ENCODE measurements around the gene GRIK3.

GRIK3 gene

GRCh38 chr1:36961062-36961615 is 73.2 kb downstream of the GRIK3 start:
- no peak for TF ChIP-seq CTCF (IDR thresholded peaks at IDR 0.05; ENCODE audit: insufficient read depth, missing control alignments)
- DNase-seq (ENCODE audit: insufficient read length, low spot score) (no peak), FAIRE-seq (no peak)

GRCh38 chr1:36956570-36956969 is 77.7 kb downstream of the GRIK3 start:
- TF ChIP-seq CTCF (IDR thresholded peaks at IDR 0.05; ENCODE audit: insufficient read depth, missing control alignments): no peak
- no peak for FAIRE-seq
- no peak for DNase-seq (ENCODE audit: insufficient read length, low spot score)

GRCh38 chr1:36955016-36955415 is 79.3 kb downstream of the GRIK3 start:
- FAIRE-seq (no peak), DNase-seq (ENCODE audit: insufficient read length, low spot score) (no peak)

GRCh38 chr1:36953061-36953460 is 81.3 kb downstream of the GRIK3 start:
- FAIRE-seq (no peak), DNase-seq (ENCODE audit: insufficient read length, low spot score) (no peak)
- no peak for TF ChIP-seq CTCF (IDR thresholded peaks at IDR 0.05; ENCODE audit: insufficient read depth, missing control alignments)

More at GRCh38 chr1:36955016-36955415, 79.3 kb downstream of the GRIK3 start:
- TF ChIP-seq CTCF (IDR thresholded peaks at IDR 0.05; ENCODE audit: insufficient read depth, missing control alignments): no peak

GRCh38 chr1:36951761-36952160 is 82.6 kb downstream of the GRIK3 start:
- no peak for TF ChIP-seq CTCF (IDR thresholded peaks at IDR 0.05; ENCODE audit: insufficient read depth, missing control alignments)
- DNase-seq (ENCODE audit: insufficient read length, low spot score) (no peak), FAIRE-seq (no peak)

- TF ChIP-seq CTCF (IDR thresholded peaks at IDR 0.05; ENCODE audit: insufficient read depth, missing control alignments): no peak
- no peak for DNase-seq (ENCODE audit: insufficient read length, low spot score)
- no peak for FAIRE-seq
Observed at GRCh38 chr1:36951292-36951750, 83.0 kb downstream of the GRIK3 start.

GRCh38 chr1:36950604-36951291 is 83.6 kb downstream of the GRIK3 start:
- TF ChIP-seq CTCF (IDR thresholded peaks at IDR 0.05; ENCODE audit: insufficient read depth, missing control alignments): no peak
- DNase-seq (ENCODE audit: insufficient read length, low spot score) (no peak), FAIRE-seq (no peak)
